GM19467 (cell line): Measurements from ENCODE around the gene MATCAP1.

Source experiments
- ATAC-seq: cut with Tn5 transposase; IDR thresholded peaks from one replicate; pipeline ENCODE4 v1.9.1; 2021; ENCODE audit warnings: mild to moderate bottlenecking, moderate library complexity; ENCODE audit not compliant: unreplicated experiment

Gene MATCAP1

DNA sequence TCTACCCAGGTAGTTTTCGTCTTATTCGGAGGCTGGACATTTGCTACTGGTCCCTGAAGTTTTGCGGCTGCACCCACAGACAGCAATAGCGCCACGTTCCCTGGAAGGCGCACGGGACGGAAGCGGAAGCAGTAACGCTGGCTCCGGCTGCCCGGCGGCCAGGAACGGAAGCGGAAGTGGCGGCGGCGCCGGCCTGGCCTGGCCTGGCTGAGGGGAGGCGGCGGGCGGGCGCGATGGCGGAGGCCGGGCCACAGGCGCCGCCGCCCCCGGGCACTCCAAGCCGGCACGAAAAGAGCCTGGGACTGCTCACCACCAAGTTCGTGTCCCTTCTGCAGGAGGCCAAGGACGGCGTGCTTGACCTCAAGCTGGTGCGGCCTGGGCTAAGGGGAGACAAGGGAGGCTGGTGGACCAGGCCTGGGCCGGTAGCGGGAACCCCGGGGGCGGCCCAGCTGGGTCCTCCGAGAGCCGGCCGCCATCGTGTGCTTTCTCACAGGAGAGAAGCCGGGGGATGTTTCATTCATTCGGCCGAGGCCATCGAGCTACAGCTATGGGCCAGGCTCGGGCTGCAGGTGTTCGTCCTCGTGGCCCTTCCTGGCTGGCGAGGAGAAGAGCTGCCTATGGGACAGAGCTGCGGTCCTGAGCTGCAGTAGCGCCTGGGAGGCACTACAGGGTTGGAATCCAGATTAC, 8.4 kb upstream of the MATCAP1 start, which contains the start of gene E2F4:
Gene E2F4 (plus strand): TSS at position 161 of the 687 bp plus-strand sequence. CDS start 73 bp downstream, at position 234.
- ATAC-seq = peak; percentile 79

DNA sequence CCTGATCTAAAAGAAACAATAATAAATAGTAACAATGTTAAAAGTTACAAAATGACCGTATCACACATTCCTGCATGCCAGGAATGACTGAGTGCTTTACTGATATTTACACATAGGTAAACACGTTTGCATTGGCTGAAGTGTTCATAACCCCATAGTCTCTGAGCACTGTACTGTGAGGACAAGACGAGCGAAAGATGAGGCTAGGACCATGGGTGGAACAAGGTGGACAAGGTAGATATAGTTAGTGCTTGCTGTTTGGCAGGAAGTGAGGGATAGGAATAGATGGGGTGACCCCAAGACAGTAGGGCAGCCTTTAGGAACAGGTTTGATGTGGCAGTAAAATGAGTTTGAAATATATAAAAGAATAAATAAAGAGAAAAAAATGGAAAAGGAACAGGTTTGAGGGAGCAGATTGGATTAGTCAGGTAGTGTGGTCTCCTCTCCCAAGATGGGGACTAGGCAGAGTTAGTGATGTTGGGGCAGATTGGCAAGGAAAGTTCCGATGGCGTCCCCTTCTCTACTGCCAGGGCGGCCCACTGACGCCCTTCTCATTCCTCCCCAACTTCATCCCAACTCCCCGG, 7.7 kb upstream of the MATCAP1 start:
- ATAC-seq = no peak

DNA sequence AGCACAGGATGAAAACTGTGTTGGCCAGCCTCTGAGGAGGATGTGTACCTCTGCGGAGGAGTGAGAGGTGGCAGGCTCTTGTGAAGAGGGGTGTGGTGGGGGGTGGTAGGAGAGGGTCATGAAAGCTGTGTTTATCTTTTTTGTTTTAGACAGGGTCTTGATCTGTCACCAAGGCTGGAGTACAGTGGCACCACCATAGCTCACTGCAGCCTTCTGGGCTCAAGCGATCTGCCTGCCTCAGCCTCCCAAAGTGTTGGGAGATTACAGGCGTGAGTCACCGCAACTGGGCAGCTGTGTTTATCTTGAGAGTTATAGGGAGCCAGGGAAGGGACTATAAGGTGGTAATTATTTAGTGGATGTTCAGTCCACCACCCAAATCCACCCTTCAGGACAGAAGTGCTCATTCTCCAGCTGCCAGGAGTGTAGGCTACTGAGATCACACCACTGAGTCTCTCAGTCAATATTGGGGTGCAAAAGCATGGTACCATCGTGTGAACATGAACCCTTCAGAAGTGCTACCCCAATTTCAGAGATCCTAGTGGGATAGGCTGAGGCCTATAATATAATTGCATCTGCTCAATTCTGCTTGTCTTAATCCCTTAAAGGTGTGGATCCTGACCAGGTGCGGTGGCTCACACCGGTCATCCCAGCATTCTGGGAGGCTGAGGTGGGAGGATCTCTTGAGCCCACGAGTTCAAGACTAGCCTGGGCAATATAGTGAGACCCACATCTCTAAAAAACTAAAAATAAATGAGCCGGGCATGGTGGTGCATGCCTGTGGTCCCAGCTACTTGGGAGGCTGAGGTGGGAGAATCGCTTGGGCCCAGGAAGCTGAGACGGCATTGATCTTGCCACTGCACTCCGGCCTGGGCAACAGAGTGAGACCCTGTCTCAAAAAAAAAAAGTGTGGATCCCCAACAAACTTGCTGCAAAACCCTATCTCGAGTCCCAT, 7.0 kb upstream of the MATCAP1 start:
- no peak for ATAC-seq

DNA sequence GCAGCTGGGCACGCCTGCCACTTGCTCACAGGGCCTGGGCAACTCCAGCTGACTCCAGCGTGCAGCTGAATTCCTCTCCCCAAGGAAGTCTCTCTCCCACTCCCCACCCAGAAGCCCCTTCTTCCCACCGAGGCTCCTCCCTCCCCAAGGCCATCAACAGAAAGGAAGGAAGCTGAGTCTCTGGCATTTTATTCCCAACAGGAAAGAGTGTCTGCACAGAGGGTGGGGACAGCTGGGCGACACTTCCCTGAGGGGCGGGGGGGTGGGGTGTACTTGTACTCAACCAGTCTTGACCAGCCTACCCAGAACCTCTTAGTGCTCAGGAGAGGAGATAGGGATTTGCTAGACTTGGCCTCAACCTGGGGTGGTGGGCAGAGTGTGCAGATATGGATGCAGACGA, 6.3 kb upstream of the MATCAP1 start, which contains the start of gene EXOC3L1:
Gene EXOC3L1 (minus strand): TSS at position 96 of the 400 bp plus-strand sequence. CDS start 460 bp downstream, outside the sequence.
- no peak for ATAC-seq

DNA sequence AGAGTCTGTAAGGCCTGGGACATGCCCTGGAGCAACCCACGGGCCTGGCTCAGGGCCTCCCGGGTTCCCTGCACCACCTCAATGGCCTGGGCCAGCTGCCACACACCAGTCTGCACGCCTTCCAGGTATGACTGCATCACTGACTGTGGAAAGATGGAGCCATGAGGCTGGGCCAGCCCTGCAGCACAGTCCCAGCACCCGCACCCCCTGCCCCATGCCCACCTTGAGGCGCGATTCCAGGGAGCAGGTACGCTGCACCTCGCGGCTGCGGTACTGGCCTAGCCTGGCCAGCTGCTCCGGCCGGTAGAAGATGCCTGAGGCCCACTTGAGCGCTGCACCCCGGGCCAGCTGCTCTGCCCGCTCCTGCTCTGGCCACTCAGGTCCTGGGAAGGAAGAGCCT, 5.0 kb upstream of the MATCAP1 start:
- no peak for ATAC-seq

DNA sequence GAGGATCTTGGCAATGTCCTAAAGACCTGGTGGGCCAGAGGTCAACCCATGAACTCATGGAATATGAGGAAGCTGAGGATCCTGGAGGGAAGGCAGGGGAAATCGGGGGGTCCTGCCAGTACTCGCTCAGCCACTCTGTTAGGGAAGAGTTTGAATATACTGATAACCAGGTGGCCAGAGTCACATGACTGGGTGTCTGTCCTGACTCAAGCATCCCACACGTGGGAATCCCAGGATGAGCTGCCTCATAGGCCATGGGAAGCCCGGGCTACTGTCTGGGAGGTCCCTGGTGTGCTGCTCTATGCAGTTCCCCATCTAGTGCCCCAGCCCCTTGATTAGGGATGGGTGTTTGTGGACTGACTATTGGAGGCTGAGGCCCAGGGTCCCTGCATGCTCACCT, 4.6 kb upstream of the MATCAP1 start:
- ATAC-seq = no peak

DNA sequence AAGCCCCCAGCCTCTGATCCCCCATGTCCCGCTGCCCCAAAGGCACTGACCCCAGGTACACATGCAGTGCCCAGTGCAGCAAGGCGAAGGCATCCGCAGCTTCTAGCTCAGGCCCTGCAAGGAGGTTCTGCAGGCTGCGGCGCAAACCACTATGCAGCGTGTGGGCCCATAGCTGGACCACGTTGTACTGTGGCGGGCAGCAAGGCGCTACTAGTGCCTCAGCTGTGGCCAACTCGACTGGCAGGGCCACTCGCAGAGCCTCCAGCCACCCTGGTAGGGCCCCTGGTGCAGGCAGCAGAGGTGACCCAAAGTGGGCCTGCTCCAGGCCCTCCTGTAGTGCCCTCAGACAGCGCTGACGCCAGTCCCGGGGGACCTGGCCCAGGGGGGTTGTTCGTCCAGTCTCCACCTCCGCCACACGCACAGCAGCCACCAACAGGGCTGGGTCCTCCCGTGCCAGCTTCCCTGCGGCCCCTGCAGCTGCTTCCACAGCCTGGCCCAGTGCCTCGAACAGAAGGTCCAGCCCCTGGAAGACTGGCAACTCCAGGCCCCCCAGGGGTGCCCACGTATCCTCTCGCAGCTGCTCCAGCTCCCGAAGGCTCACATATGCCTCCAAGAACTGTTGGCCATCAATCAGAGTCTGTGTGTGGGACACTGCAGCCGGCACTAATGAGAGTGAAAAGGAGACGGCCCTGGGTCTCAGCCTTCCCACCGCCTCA, 3.6 kb upstream of the MATCAP1 start:
- no peak for ATAC-seq

DNA sequence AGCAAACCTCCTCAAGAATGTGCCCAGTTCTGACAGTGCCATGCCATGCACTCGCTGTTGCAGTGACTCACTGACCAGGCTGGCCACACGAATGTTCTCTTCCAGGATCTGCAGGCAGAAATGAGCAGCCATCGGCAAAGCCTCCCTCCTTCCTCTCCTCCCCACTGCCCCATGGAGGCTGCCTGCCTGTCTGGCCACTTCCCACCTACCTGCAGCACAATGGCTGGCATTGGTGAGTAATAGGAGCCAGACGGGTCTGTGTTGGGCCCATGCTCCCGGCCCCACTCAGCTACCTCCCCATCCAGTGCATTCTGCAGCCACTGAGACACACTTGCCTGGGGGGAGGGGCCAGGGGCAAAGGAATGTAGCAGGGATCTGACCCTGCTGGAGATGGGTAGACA, 2.8 kb upstream of the MATCAP1 start:
- ATAC-seq = no peak

DNA sequence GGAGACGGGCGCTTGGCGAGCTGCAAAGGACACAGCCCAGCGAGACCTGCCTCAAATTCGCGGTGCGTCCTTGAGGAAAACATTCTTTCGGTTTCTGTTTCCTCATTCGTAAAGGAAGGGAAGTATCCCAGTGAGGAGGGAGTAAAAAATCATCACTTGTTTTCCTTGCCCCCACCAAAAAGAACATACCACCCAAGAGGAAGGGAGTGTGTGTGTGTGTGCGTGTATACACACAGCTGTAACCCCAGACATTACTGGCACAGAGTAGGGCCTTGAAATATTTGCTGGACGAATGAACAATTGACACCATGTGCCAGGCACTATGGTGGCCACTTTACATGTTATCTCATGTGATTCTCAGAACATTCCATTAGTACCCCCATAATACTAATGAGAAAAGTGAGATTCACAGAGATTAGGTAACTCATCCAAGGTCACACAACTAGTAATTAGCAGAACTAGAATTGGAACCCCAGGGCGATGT, 1.9 kb upstream of the MATCAP1 start:
- no peak for ATAC-seq

DNA sequence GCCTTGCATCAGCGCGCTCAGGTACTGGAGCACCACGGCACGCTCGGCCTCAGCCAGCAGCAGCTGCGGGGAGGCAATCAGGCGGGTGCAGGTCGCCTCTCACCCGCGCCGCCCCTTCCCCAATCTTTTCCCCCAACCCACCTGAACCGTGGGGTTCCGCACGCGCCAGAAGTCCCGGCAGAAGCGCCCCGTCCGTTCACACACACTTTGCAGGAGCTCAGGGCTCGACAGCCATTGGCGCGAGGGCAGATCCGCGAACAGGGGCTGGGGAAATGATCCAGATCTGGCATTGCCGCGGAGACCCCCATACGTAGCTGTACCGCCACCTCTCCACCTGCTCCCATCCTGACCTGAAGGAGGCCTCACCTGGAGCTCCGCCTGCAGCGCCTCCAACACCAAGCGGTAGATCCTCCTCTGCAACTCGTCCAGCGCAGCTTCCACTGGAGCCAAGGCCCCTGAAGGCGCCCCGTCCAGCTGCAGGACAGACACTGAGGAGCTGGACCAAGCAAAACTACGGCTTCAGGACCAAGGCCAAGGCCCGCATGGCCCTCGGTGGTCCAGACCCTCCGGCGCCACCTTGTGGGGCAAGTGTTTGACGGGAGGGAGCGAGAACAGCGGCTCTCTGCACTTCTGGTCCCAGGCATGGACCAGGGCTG, 1.4 kb upstream of the MATCAP1 start:
- no peak for ATAC-seq

DNA sequence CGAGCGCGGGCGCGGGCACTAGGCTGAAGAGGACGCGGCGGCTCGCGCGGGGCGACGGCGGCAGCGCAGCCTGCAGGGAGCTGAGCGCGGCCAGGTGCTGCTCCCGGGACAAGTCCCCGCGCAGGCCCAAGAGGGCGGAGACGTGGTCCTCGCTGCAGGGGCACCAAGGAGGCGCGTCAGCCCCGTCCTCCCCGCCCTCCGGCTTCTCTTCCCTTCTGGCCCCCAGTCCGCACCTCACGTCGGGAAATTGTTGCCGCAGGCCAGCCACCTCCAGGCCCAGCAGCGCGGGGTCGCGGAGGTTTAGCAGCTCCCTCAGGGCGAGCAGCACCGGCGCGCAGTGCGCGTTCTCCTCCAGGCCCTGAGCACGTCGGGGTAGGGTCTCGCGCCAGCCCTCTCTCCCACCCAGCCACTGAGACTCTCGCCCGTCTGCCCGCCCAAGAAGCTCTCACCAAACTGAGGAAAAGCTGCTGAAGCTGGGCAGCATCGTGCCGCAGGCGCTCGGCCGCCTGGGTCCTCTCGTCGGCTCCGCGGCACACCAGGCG, 761 bp upstream of the MATCAP1 start:
- no peak for ATAC-seq

DNA sequence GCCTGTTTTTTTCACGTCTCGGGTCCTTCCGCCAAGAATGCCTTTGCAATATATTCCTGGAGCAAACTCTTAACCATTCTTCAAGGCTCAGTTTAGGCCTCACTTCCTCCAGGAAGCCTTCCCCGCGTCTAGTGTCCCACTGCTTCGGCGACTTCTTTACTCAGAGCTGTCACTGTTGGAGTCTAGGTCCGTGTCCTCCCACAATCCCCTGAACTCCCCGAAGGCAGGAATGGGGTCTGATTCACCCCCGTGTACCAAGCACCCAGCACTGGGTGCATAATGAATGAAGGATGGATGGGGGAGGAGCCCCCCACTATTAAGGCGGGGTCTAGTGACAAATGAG, 508 bp downstream of the MATCAP1 start:
- ATAC-seq = no peak

DNA sequence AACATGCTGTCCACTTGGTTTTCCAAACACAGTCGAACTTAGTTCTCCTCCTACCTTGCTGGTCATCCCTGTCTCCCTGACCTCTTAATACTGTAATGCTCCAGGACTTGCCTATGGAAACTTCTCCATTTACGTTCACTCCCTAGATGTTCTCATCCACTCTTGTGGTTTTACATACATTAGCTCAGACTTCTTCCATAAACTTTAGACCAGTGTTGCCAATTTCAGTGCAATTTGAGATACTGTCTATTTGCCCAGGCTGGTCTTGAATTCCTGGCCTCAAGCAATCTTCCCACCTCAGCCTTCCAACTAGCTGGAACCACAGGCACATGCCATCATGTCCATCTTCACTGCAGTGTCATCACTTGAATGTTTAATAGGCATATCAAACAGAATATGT, 1.5 kb downstream of the MATCAP1 start:
- ATAC-seq = no peak

DNA sequence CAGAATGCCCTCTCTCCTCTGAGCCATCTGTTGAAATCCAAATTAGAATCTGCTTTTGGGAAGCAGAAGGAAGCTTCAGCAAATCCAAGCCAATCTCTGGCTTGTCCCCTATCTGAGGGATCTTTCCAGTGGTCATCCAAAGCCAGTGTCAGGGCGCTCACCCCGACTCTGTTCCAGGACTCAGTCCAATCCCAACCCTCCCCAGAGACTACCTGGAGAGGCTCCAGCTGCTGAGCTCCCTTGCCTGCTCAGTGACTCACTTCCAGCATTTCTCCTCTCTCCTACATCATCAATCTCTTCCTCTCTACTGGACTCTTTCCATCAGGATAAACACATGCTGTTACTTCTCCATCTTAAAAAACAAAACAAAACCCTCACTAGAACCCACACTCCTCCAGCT, 2.4 kb downstream of the MATCAP1 start:
- no peak for ATAC-seq

DNA sequence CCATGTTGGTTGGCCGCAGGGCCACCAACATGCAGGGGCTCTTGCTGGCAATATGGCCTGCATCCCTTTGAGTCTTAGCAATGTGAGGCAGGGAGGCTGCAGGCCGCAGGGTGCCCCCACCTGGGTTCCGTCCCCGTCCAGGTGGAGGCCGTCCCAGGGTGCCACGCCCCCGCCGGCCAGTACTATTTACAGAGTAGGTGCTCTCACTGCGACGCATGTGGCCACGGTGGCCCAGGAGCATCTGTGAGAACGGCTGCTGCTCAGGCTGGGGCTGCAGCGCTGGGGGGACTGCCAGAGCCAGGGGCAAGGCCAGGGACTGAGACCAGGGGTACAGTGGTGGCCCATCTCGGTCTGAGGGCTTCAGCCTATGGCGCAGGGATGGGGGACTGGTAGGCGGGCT, 3.6 kb downstream of the MATCAP1 start:
- no peak for ATAC-seq

DNA sequence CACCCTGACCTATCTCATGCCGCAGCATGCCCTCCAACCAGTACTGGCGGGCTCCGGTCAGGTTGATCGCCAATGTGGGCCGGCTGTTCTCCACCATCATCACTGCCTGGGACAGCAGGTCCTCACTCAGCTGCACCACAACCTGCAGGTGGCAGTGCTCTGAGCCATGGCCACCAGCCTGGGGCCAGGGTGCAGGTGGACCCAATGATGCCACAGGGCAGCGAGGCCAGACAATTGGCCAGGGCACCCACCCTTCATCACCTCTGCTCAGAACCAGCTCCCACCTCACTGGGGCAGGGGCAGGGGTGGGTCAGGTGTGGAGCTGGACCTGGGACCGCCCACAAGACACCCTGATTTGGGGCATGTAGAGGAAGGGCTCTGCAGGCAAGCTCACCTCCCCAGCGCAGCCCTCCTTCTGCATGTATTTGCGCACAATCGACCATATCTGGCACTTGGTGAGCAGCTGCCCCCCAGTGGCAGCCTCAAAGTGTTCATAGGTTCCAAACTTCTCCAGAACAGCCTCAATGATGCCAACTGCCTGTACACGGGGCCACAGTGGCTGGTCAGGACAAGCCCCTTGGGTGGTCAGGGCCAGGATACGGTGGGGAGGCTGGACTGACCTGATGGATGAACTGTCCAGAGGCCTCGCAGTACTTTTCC, 4.2 kb downstream of the MATCAP1 start:
- no peak for ATAC-seq

DNA sequence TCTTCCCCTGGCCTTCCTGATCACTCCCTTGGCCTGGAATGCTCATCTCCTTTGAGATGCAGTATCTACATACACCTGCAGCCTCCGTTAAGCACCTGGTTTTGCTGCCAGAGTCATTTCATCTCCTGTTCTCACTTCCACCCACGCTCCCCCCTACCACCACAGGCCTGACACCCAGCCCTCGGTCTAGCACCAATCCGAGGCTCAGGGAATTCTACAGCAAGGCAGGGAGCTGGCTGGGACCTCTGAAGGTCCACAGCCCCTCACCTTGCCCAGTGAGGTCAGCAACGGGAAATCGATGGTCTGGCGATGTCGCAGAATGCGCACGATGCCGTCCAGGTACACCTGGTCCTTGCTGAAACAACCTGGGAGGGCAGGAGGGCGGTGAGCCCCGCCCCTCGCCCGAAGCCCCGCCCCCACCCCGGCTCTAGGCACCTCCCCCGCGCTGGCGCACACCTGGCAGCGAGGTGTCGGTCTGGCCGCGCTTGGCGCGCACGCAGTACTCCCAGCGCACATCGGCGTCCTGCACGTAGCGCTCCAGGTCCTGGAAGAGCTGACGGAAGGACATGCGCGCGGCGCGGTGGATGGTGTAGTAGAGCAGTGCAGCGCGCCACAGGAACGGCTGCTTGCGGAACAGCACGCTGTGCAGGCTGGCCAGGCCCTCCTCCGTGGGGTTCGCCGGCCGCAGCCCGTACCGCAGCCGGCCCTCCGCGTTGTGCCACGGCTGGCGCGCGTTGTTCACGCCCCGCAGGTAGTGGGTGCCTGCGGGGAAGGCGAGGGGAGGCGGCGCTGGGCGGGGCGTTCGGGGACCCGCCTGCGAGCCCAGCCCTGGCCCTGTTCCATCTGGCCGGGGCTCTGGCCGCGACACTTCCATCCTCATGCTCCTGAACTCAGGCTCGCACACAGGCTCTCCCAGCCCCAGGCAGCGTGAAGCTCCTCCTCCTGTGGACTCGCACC, 5.7 kb downstream of the MATCAP1 start:
- ATAC-seq = no peak

DNA sequence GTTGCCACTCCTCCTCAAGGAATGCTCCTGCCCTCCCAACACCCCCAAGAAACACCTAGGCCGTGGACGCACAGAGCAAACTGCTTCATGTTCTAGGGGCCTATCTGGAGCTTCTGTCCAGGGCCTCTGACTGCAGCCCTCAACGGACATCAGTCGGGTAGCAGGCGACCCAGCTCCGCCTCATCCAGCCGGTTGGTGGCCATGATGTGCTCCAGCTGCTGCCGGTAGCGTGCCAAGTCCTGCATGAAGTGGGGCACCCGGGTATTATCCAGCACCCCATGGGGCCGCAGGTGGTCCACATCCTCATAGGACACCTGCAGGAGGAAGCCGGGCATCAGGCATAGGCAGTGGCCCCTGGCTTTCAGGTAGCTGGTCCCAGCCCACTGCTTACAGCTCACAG, 7.1 kb downstream of the MATCAP1 start:
- no peak for ATAC-seq
